HepG2 (cell line): ENCODE measurements around the gene RBBP8. TPM values are rescaled to one million over a fixed set of nuclear protein-coding genes. Genes with fewer than 3 reads are reported as not detected.
"Not testable (repeated sequence)": the region's sequence is repeated elsewhere in the genome, so short reads cannot be mapped to it uniquely, and the experiment has no call there.

Experiments used
- ATAC-seq: fragments of 200-7000 bp; cut with Tn5 transposase; 3 replicates; pipeline ENCODE4 v1.9.1; 2020; ENCODE audit warnings: mild to moderate bottlenecking, moderate library complexity
- BruUV-seq: library from RNA; stranded (reverse); fragments of 400-500 nt; replicated peaks from 2 replicates; lab custom pipeline; 2021; lab: Mats Ljungman, UMichigan
- CTCF ChIA-PET: fragments of 300-600 bp; formaldehyde crosslinking; extraction: SDS; loops from one replicate; lab custom pipeline; 2021; ENCODE audit warnings: low total read pairs, inconsistent platforms, low intra/inter-chr PET ratio; lab: Yijun Ruan, JAX
- POLR2A ChIA-PET: fragments of 350-600 bp; sonication (Branson Sonifier 250); formaldehyde crosslinking; loops from one replicate; lab custom pipeline; 2020; ENCODE audit warnings: antibody characterized with exemption, inconsistent platforms; lab: Yijun Ruan, JAX
- DNase-seq: peaks from one replicate; pipeline ENCODE4 v3.0.0-alpha.2; 2015; ENCODE audit warnings: low spot score
- FAIRE-seq: peaks from 3 replicates; lab custom pipeline; 2011; peaks lifted over from hg19 to GRCh38; lab: Jason Lieb, UNC
- H2AFZ ChIP-seq: one replicate; pipeline ENCODE4 v1.6.1; 2011; ENCODE audit warnings: low read length, inconsistent platforms
- H3K27ac ChIP-seq: fragments of 300-600 bp; 3 replicates; pipeline ENCODE4 v1.8.0; 2011; ENCODE audit warnings: mixed run types, mild to moderate bottlenecking, mixed read lengths, low read length, inconsistent platforms; ENCODE audit not compliant: insufficient read depth; ENCODE audit errors: extremely low read length
- H3K27me3 ChIP-seq, 2 experiments: fragments of 200-600 bp in 1 of 2; 2 replicates in 1 of 2; 3 replicates in 1 of 2; pipeline versions ENCODE4 v1.6.0 to v1.8.0; 2011; ENCODE audit warnings: low read length in 2 of 2, mild to moderate bottlenecking in 2 of 2, moderate library complexity in 2 of 2, inconsistent platforms in 1 of 2; ENCODE audit not compliant: insufficient read depth in 2 of 2, control insufficient read depth in 1 of 2
- H3K36me3 ChIP-seq, 2 experiments: fragments of 200-600 bp in 1 of 2; replicated peaks in 1 of 2; 2 replicates in 1 of 2; 3 replicates in 1 of 2; pipeline versions ENCODE4 v1.5.1 to v1.8.0; 2011; ENCODE audit warnings: low read length in 2 of 2, inconsistent platforms in 1 of 2; ENCODE audit not compliant: insufficient read depth in 2 of 2, control insufficient read depth in 1 of 2
- H3K4me1 ChIP-seq: 2 replicates; pipeline ENCODE4 v1.5.1; 2012; ENCODE audit warnings: low read length, inconsistent platforms; ENCODE audit not compliant: insufficient read depth
- H3K4me2 ChIP-seq: 2 replicates; pipeline ENCODE4 v1.6.0; 2011; ENCODE audit warnings: low read depth, low read length, inconsistent platforms
- H3K4me3 ChIP-seq, 3 experiments: fragments of 200-600 bp in 1 of 3; sonication (generic), shearing (Covaris generic) in 1 of 3; replicated peaks in 1 of 3; 2 replicates each; pipeline ENCODE4 v1.5.1; 2011 to 2016; ENCODE audit warnings: low read length in 3 of 3, inconsistent platforms in 2 of 3, low read depth in 2 of 3, mild to moderate bottlenecking in 2 of 3, control low read depth in 1 of 3, mixed read lengths in 1 of 3; ENCODE audit not compliant: insufficient read depth in 1 of 3
- H3K79me2 ChIP-seq: one replicate; pipeline ENCODE4 v1.6.1; 2011; ENCODE audit warnings: low read length, inconsistent platforms; ENCODE audit not compliant: insufficient read depth
- H3K9ac ChIP-seq: 2 replicates; pipeline ENCODE4 v1.6.0; 2011; ENCODE audit warnings: mild to moderate bottlenecking, low read depth, low read length, inconsistent platforms; ENCODE audit not compliant: insufficient read depth
- H3K9me3 ChIP-seq: 2 replicates; pipeline ENCODE4 v1.5.1; 2012; ENCODE audit warnings: mild to moderate bottlenecking, low read length
- H4K20me1 ChIP-seq: 2 replicates; pipeline ENCODE4 v1.6.0; 2011; ENCODE audit warnings: inconsistent platforms, mild to moderate bottlenecking, low read length, moderate library complexity; ENCODE audit not compliant: insufficient read depth
- GABPA ChIP-seq, 2 experiments: IDR thresholded peaks; 2 replicates each; pipeline ENCODE4 v1.6.1; 2011 to 2016; ENCODE audit warnings: low read depth in 2 of 2, low read length in 1 of 2, missing biosample characterization in 1 of 2, missing genetic modification characterization in 1 of 2
- HMG20A ChIP-seq: IDR thresholded peaks from 2 replicates; pipeline ENCODE4 v1.6.1; 2016; ENCODE audit warnings: borderline replicate concordance
- SPEN ChIP-seq: sonication (generic); formaldehyde crosslinking; IDR thresholded peaks from 2 replicates; pipeline ENCODE4 v1.5.1; 2020; ENCODE audit warnings: low read depth, mild to moderate bottlenecking, missing genetic modification reagents
- SRSF4 ChIP-seq: fragments of 200-400 bp; formaldehyde crosslinking; IDR thresholded peaks from one replicate; pipeline ENCODE4 v1.6.1; 2018; ENCODE audit warnings: mild to moderate bottlenecking, low read depth, low read length, moderate library complexity; ENCODE audit not compliant: poor library complexity, severe bottlenecking
- ZBTB38 ChIP-seq: sonication (generic); formaldehyde crosslinking; IDR thresholded peaks from 2 replicates; pipeline ENCODE4 v1.5.1; 2020; ENCODE audit warnings: mild to moderate bottlenecking, missing genetic modification reagents
- ZNF230 ChIP-seq: sonication (generic); formaldehyde crosslinking; IDR thresholded peaks from 2 replicates; pipeline ENCODE4 v1.4.0; 2020; ENCODE audit warnings: mild to moderate bottlenecking, missing genetic modification reagents
- ZNF329 ChIP-seq: sonication (generic); formaldehyde crosslinking; IDR thresholded peaks from 2 replicates; pipeline ENCODE4 v1.9.0; 2021; ENCODE audit warnings: low read depth, mild to moderate bottlenecking, missing genetic modification reagents
- ZNF713 ChIP-seq: sonication (generic); formaldehyde crosslinking; IDR thresholded peaks from 2 replicates; pipeline ENCODE4 v1.4.0; 2020; ENCODE audit warnings: mild to moderate bottlenecking, missing genetic modification reagents
- WGBS: methylation state at CpG from one replicate; pipeline ENCODE4 v1.1.6; 2017; ENCODE audit warnings: low lambda C conversion rate; 5-methylcytosine and 5-hydroxymethylcytosine counted together
- in situ Hi-C: cut with HindIII; loops from 2 replicates; pipeline ENCODE4 v1.10.0; 2017; ENCODE audit warnings: low pct_unique_long_range_greater_than_20kb; ENCODE audit not compliant: extremely low pct_ligation_motif_present
- intact Hi-C: fragments of 100-400 bp; cut with micrococcal nuclease; formaldehyde crosslinking; loops from one replicate; pipeline ENCODE4 v1.10.0; 2022; ENCODE audit not compliant: unreplicated experiment
- polyA plus RNA-seq, 8 experiments: library from polyadenylated mRNA; depleted of rRNA in 3 of 8; stranded (reverse) in 7 of 8; unstranded in 1 of 8; fragments of >200 nt; fragmentation: Illumina TruSeq in 4 of 8; extraction: Trizol in 4 of 8; gene quantifications; 2 replicates each; pipeline versions ENCODE4 v1.2.1 to v1.2.3, GENCODE V29; 2011 to 2016; ENCODE audit warnings: low read depth in 4 of 8, missing spikeins in 1 of 8, mixed read lengths in 1 of 8; ENCODE audit not compliant: insufficient read depth in 1 of 8
- total RNA-seq, 5 experiments: library from RNA; depleted of rRNA; stranded (reverse); fragments of >200 nt; fragmentation: Illumina TruSeq; extraction: Trizol; gene quantifications; 2 replicates each; pipeline ENCODE4 v1.2.3, GENCODE V29; 2016; ENCODE audit warnings: low read depth in 1 of 5
- TF ChIP-seq, protein P1 (sequence below): sonication (generic); formaldehyde crosslinking; IDR thresholded peaks from 2 replicates; pipeline ENCODE4 v1.5.0; 2020; ENCODE audit warnings: missing genetic modification reagents
- TF ChIP-seq, protein P2 (sequence below): sonication (generic); formaldehyde crosslinking; IDR thresholded peaks from 2 replicates; pipeline ENCODE4; 2020; ENCODE audit warnings: missing genetic modification reagents, mild to moderate bottlenecking, borderline replicate concordance
- TF ChIP-seq, protein P3 (sequence below): sonication (generic); formaldehyde crosslinking; IDR thresholded peaks from 2 replicates; pipeline ENCODE4 v1.4.0; 2020; ENCODE audit warnings: missing genetic modification reagents

RBBP8 gene
- total and polyA plus RNA-seq, 2 of the 13 experiments (the other 11 are each of a cell fraction or from before 2014, with no cell fraction given), result 14.2 to 47.4 TPM

DNA sequence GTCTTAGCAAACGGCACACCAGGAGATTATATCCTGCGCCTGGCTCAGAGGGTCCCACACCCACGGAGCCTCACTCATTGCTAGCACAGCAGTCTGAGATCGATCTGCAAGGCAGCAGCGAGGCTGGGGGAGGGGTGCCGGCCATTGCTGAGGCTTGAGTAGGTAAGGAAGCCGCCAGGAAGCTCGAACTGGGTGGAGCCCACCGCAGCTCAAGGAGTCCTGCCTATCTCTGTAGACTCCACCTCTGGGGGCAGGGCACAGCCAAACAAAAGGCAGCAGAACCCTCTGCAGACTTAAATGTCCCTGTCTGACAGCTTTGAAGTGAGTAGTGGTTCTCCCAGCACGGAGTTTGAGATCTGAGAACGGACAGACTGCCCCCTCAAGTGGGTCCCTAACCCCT lies 47.4 kb upstream of the RBBP8 start:
- H3K27me3 ChIP-seq, POLR2A ChIA-PET, in situ Hi-C loops, H2AFZ ChIP-seq, CTCF ChIA-PET, H4K20me1 ChIP-seq, ATAC-seq, BruUV-seq, FAIRE-seq, DNase-seq, H3K4me3 ChIP-seq, intact Hi-C loops, H3K9ac ChIP-seq, H3K4me2 ChIP-seq, H3K27ac ChIP-seq, H3K4me1 ChIP-seq, H3K36me3 ChIP-seq, H3K79me2 ChIP-seq, H3K9me3 ChIP-seq: not testable (repeated sequence)
- 35% methylated on average over 4 of the region's 11 CpGs for WGBS

DNA sequence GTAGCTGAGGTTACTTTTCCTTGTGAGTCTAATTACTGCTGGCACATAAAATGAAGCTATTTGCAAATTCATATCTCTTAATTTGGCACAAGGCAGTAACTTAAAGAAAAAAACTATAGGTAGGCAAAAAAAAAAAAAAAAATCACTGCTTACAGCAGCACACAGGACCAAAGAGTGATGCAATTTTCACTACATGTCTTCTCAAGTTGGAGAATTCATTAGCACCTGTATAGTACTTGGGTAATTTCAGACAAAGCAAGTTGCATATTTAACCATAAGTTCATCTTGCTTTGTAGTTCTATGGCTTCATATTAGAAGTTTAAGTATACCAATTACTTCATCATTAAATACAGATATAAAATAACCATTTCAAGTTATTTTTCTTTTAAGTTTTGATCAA lies 33.7 kb upstream of the RBBP8 start:
- H4K20me1 ChIP-seq, result no peaks in the 10 kb centered on the region; the same call in 1 of the 2 replicates
- H3K4me2 ChIP-seq, result no peak overlapping the region
- no peaks in the 10 kb centered on the region for H3K4me1 ChIP-seq
- no peaks in the 10 kb centered on the region for H3K27me3 ChIP-seq
- DNase-seq, result no peak
- no peak overlapping the region for H2AFZ ChIP-seq
- intact Hi-C loops, result no loop called here
- ChIA-PET POLR2A (no interaction called here), CTCF (no interaction called here)
- BruUV-seq, result no TSS peak
- FAIRE-seq, result no peak
- ATAC-seq, result no peak
- H3K79me2 ChIP-seq, result no peaks in the 10 kb centered on the region
- H3K36me3 ChIP-seq, result no peaks in the 10 kb centered on the region
- in situ Hi-C loops, result no loop called here
- no peaks in the 10 kb centered on the region for H3K9me3 ChIP-seq
- H3K27ac ChIP-seq, result no peak overlapping the region
- H3K4me3 ChIP-seq, result no peak overlapping the region
- no peak overlapping the region for H3K9ac ChIP-seq
- TF ChIP-seq ZNF329 (CRISPR knock-in tag) (no peak), SRSF4 (no peak), ZBTB38 (CRISPR knock-in tag) (no peak), GABPA (IDR thresholded peaks at IDR 0.05; ENCODE audit: low read depth, low read length) (no peak), GABPA (CRISPR knock-in tag; IDR thresholded peaks at IDR 0.05; ENCODE audit: low read depth) (no peak), ZNF713 (CRISPR knock-in tag) (no peak), SPEN (CRISPR knock-in tag) (no peak), HMG20A (CRISPR knock-in tag) (no peak), ZNF230 (CRISPR knock-in tag) (no peak)
- TF ChIP-seq, protein P1, sequence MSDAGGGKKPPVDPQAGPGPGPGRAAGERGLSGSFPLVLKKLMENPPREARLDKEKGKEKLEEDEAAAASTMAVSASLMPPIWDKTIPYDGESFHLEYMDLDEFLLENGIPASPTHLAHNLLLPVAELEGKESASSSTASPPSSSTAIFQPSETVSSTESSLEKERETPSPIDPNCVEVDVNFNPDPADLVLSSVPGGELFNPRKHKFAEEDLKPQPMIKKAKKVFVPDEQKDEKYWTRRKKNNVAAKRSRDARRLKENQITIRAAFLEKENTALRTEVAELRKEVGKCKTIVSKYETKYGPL (CRISPR knock-in tag), result no peak
- TF ChIP-seq, protein P2, sequence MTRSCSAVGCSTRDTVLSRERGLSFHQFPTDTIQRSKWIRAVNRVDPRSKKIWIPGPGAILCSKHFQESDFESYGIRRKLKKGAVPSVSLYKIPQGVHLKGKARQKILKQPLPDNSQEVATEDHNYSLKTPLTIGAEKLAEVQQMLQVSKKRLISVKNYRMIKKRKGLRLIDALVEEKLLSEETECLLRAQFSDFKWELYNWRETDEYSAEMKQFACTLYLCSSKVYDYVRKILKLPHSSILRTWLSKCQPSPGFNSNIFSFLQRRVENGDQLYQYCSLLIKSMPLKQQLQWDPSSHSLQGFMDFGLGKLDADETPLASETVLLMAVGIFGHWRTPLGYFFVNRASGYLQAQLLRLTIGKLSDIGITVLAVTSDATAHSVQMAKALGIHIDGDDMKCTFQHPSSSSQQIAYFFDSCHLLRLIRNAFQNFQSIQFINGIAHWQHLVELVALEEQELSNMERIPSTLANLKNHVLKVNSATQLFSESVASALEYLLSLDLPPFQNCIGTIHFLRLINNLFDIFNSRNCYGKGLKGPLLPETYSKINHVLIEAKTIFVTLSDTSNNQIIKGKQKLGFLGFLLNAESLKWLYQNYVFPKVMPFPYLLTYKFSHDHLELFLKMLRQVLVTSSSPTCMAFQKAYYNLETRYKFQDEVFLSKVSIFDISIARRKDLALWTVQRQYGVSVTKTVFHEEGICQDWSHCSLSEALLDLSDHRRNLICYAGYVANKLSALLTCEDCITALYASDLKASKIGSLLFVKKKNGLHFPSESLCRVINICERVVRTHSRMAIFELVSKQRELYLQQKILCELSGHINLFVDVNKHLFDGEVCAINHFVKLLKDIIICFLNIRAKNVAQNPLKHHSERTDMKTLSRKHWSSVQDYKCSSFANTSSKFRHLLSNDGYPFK (CRISPR knock-in tag), result no peak
- TF ChIP-seq, protein P3, sequence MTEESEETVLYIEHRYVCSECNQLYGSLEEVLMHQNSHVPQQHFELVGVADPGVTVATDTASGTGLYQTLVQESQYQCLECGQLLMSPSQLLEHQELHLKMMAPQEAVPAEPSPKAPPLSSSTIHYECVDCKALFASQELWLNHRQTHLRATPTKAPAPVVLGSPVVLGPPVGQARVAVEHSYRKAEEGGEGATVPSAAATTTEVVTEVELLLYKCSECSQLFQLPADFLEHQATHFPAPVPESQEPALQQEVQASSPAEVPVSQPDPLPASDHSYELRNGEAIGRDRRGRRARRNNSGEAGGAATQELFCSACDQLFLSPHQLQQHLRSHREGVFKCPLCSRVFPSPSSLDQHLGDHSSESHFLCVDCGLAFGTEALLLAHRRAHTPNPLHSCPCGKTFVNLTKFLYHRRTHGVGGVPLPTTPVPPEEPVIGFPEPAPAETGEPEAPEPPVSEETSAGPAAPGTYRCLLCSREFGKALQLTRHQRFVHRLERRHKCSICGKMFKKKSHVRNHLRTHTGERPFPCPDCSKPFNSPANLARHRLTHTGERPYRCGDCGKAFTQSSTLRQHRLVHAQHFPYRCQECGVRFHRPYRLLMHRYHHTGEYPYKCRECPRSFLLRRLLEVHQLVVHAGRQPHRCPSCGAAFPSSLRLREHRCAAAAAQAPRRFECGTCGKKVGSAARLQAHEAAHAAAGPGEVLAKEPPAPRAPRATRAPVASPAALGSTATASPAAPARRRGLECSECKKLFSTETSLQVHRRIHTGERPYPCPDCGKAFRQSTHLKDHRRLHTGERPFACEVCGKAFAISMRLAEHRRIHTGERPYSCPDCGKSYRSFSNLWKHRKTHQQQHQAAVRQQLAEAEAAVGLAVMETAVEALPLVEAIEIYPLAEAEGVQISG, result no peak
